Heart left ventricle (tissue), 13 donors: ENCODE data around the gene PLPP6.

Experiments used
- CTCF ChIP-seq, 12 donors: fragments of 200-600 bp; sonication (generic) in 4 of 12; IDR thresholded peaks; one replicate each; pipeline versions ENCODE4 v1.5.0 to v1.8.0; 2018 to 2022; ENCODE audit warnings: antibody characterized with exemption in 12 of 12, mild to moderate bottlenecking in 5 of 12
- POLR2A ChIP-seq, 2 donors: fragments of 450-650 bp; IDR thresholded peaks; one replicate each; pipeline ENCODE4 v1.6.1; 2017; ENCODE audit warnings: antibody characterized with exemption in 2 of 2, mild to moderate bottlenecking in 2 of 2, moderate library complexity in 2 of 2
- donor health status: ischemic (EF 13 %, LVEDD 7.1; RV severe dilation, severe dysfunction).
- donor health status: DM: no; HTN: yes; CAD: no.
- donor health status: DM: no; HTN: no; CAD: no.
- donor health status: ischemic (EF 25% LVEDD 6.9; RV normal size, moderate dysfunction).
- donor health status: ischemic (EF 25% LVEDD 5.7; RV mildly dilated, moderate dysfunction).
- donor health status: ischemic (EF 35%, LVEDD 5.7; RV mildly dilated, moderate dysfunction).
- donor health status: nonischemic (EF 11% LVEDD 7.7; RV severe dilation, severe dysfunction).
- donor health status: DM: yes; HTN: yes; CAD: no.
- donor health status: PGD.
- donor health status: ischemic (EF 29% LVEDD 5.4; RV normal size, mild dysfunction).
- donor health status: nonischemic (EF 23%, LVEDD 6.1; RV moderate dilation, normal function).

- no peak for TF ChIP-seq POLR2A (IDR thresholded peaks at IDR 0.05)
- no peak for TF ChIP-seq CTCF (IDR thresholded peaks at IDR 0.05)
These were observed 29.7 kb downstream of the PLPP6 start for GRCh38 chr9:4691795-4692194.
